Measurements from ENCODE around the gene ZCCHC2. TPM values are rescaled to one million over a fixed set of nuclear protein-coding genes. Genes with fewer than 3 reads are reported as not detected.

Gene ZCCHC2
- total RNA-seq, 4 donors from 2014 or later: 22.1 to 37.9 (median 32.0) TPM

GRCh38 chr18:62617793-62618591, 95.2 kb downstream of the ZCCHC2 start:
- Histone ChIP-seq H3K36me3 (no peaks in the 10 kb centered on the region), H3K27me3 (peaks cover 0 to 5% (median 3%) of the 10 kb centered on the region in 3 donors), H3K4me3 (no peak overlapping the region), H3K9me3 (no peaks in the 10 kb centered on the region), H3K4me1 (no peaks in the 10 kb centered on the region), H3K27ac (no peak overlapping the region)
- ATAC-seq (no peak), DNase-seq (no peak)
- TF ChIP-seq CTCF (IDR thresholded peaks at IDR 0.05 in 4 of 5, conservative IDR thresholded peaks at IDR 0.05 in 1 of 5) (no peak), POLR2A (IDR thresholded peaks at IDR 0.05) (no peak)
- intact Hi-C loops (cut with DNase I; ENCODE audit: low total_unique reads): no loop called here
- in situ Hi-C loops (cut with MboI; ENCODE audit: low sequenced_read_pairs in 4 of 4): no loop called here

GRCh38 chr18:62618735-62619134, 95.9 kb downstream of the ZCCHC2 start:
- TF ChIP-seq CTCF (IDR thresholded peaks at IDR 0.05 in 4 of 5, conservative IDR thresholded peaks at IDR 0.05 in 1 of 5) (no peak), POLR2A (IDR thresholded peaks at IDR 0.05) (no peak)
- intact Hi-C loops (cut with DNase I; ENCODE audit: low total_unique reads) (no loop called here), in situ Hi-C loops (cut with MboI; ENCODE audit: low sequenced_read_pairs in 4 of 4) (no loop called here)
- no peaks in the 10 kb centered on the region for H3K4me1 ChIP-seq
- H3K4me3 ChIP-seq: no peak overlapping the region
- peaks cover 0 to 5% (median 3%) of the 10 kb centered on the region in 3 donors for H3K27me3 ChIP-seq
- no peak for ATAC-seq
- DNase-seq: no peak
- no peaks in the 10 kb centered on the region for H3K36me3 ChIP-seq
- H3K27ac ChIP-seq: no peak overlapping the region
- no peaks in the 10 kb centered on the region for H3K9me3 ChIP-seq

GRCh38 chr18:62621546-62621945, 98.7 kb downstream of the ZCCHC2 start:
- DNase-seq (no peak), ATAC-seq (peak; percentile 51 to 61)
- intact Hi-C loops (cut with DNase I; ENCODE audit: low total_unique reads): no loop called here
- peak overlapping the region in 2 of 4 donors; percentile 39 to 69 for H3K27ac ChIP-seq
- no peak overlapping the region for H3K4me3 ChIP-seq
- TF ChIP-seq CTCF (IDR thresholded peaks at IDR 0.05 in 4 of 5, conservative IDR thresholded peaks at IDR 0.05 in 1 of 5): no peak
- TF ChIP-seq POLR2A (IDR thresholded peaks at IDR 0.05): no peak
- H3K27me3 ChIP-seq: peaks cover 0 to 5% (median 0%) of the 10 kb centered on the region in 3 donors
- H3K9me3 ChIP-seq: no peaks in the 10 kb centered on the region
- in situ Hi-C loops (cut with MboI; ENCODE audit: low sequenced_read_pairs in 4 of 4): no loop called here
- no peaks in the 10 kb centered on the region for H3K36me3 ChIP-seq
- H3K4me1 ChIP-seq: peaks cover 0 to 4% of the 10 kb centered on the region in 2 donors

- H3K4me1 ChIP-seq: peaks cover 0 to 4% of the 10 kb centered on the region in 2 donors
- no peak for DNase-seq
- ATAC-seq: peak; percentile 39 to 60
- TF ChIP-seq CTCF (IDR thresholded peaks at IDR 0.05 in 4 of 5, conservative IDR thresholded peaks at IDR 0.05 in 1 of 5): no peak
- TF ChIP-seq POLR2A (IDR thresholded peaks at IDR 0.05): no peak
- H3K9me3 ChIP-seq: no peaks in the 10 kb centered on the region
- intact Hi-C loops (cut with DNase I; ENCODE audit: low total_unique reads) (no loop called here), in situ Hi-C loops (cut with MboI; ENCODE audit: low sequenced_read_pairs in 4 of 4) (no loop called here)
- H3K27me3 ChIP-seq: no peaks in the 10 kb centered on the region
- no peak overlapping the region for H3K4me3 ChIP-seq
- no peak overlapping the region for H3K27ac ChIP-seq
- no peaks in the 10 kb centered on the region for H3K36me3 ChIP-seq
Measured at GRCh38 chr18:62625019-62625418, 102.2 kb downstream of the ZCCHC2 start.

Other genes with a start within 250 kb of the ZCCHC2 start
- 1 to 10 TPM in 3 of 4 donors, not detected in 1; 1.4 to 3.2 (median 1.8) TPM for gene TNFRSF11A, start 197.7 kb upstream of the ZCCHC2 start, total RNA-seq
- gene PHLPP1, start 192.5 kb downstream of the ZCCHC2 start, total RNA-seq: 1 to 10 TPM; 5.5 to 9.7 (median 8.0) TPM